OCI-LY3 (cell line): Measurements from ENCODE around the gene UBQLN3.

ENCODE experiments used
- CTCF ChIP-seq: fragments of 200-600, 300-600 bp; sonication (generic); IDR thresholded peaks from 2 replicates; pipeline ENCODE4 v1.5.1; 2014; ENCODE audit warnings: antibody characterized with exemption, low read length, low read depth
- EZH2phosphoT487 ChIP-seq: fragments of 200-600 bp; shearing (Covaris generic); IDR thresholded peaks from 2 replicates; pipeline ENCODE4 v1.6.1; 2018; ENCODE audit warnings: antibody characterized with exemption, mixed run types, low read depth

DNA sequence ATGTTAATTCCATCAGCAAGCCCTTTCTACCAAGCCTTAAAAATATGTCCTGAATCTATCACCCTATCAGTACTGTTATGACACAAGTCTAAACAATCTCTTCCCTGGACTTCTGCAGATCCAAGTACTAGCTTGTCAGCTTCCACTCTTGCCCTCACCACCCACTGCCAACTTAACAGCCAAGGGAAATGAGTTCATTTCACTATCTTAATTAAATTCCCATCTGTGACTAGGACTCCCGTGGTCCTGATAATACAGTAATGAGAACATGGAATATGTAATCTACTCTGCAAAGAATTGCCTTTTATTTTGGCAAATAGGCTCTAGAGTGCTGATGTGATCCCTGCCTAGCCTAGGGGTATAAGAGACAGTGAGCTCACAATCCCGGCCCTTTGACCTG lies 10.1 kb downstream of the UBQLN3 start:
- no peak for TF ChIP-seq CTCF
- no peak for TF ChIP-seq EZH2phosphoT487
